Skeletal muscle tissue (tissue), 4 donors: ENCODE data around the gene TNS3. TPM values are rescaled to one million over a fixed set of nuclear protein-coding genes. Genes with fewer than 3 reads are reported as not detected.
A peak's percentile ranks its signal among the peaks of the same experiment; 100 is the strongest.
"Not testable (repeated sequence)": the region's sequence is repeated elsewhere in the genome, so short reads cannot be mapped to it uniquely, and the experiment has no call there.

Experiments used
- H3K27ac ChIP-seq: one replicate; pipeline ENCODE4 v1.7.0; 2013; ENCODE audit warnings: mild to moderate bottlenecking, low read depth, low read length, inconsistent platforms
- H3K27me3 ChIP-seq, 3 donors: one replicate each; pipeline ENCODE4 v1.7.0; 2013; ENCODE audit warnings: low read length in 3 of 3; ENCODE audit not compliant: control insufficient read depth in 3 of 3, insufficient read depth in 3 of 3
- H3K36me3 ChIP-seq, 3 donors: one replicate each; pipeline ENCODE4 v1.7.0; 2013; ENCODE audit warnings: low read length in 3 of 3; ENCODE audit not compliant: control insufficient read depth in 3 of 3, insufficient read depth in 3 of 3
- H3K4me1 ChIP-seq, 3 donors: one replicate each; pipeline ENCODE4 v1.7.0; 2013; ENCODE audit warnings: low read length in 3 of 3, mild to moderate bottlenecking in 3 of 3; ENCODE audit not compliant: control insufficient read depth in 3 of 3, insufficient read depth in 3 of 3
- H3K4me3 ChIP-seq, 3 donors: one replicate each; pipeline ENCODE4 v1.7.0; 2013; ENCODE audit warnings: low read length in 3 of 3
- H3K9ac ChIP-seq, 3 donors: one replicate each; pipeline ENCODE4 v1.7.0; 2013; ENCODE audit warnings: low read length in 3 of 3, mild to moderate bottlenecking in 3 of 3, moderate library complexity in 2 of 3, low read depth in 1 of 3
- H3K9me3 ChIP-seq, 3 donors: one replicate each; pipeline ENCODE4 v1.7.0; 2013; ENCODE audit warnings: low read length in 3 of 3; ENCODE audit not compliant: control insufficient read depth in 3 of 3
- total RNA-seq: library from RNA; depleted of rRNA; stranded (reverse); fragments of >200 nt; gene quantifications from one replicate; pipeline ENCODE4 v1.2.3, GENCODE V29; 2014
- donor health status: Osteomylitis.

The TNS3 gene
- total RNA-seq, 1 donor from 2014 or later = 33.4 TPM

- peaks cover 8 to 12% (median 10%) of the 10 kb centered on the region in 3 donors for H3K4me1 ChIP-seq
- no peak overlapping the region for H3K27ac ChIP-seq
- H3K9me3 ChIP-seq = no peaks in the 10 kb centered on the region
- no peaks in the 10 kb centered on the region for H3K27me3 ChIP-seq
- no peaks in the 10 kb centered on the region for H3K36me3 ChIP-seq
- no peak overlapping the region for H3K4me3 ChIP-seq
- no peak overlapping the region for H3K9ac ChIP-seq
These were observed 37.9 kb upstream of the TNS3 start for GRCh38 chr7:47619806-47620205.

- Histone ChIP-seq H3K9me3 (no peaks in the 10 kb centered on the region), H3K27ac (no peak overlapping the region), H3K9ac (no peak overlapping the region), H3K27me3 (no peaks in the 10 kb centered on the region), H3K4me1 (peaks cover 4 to 7% (median 5%) of the 10 kb centered on the region in 3 donors), H3K4me3 (no peak overlapping the region), H3K36me3 (no peaks in the 10 kb centered on the region)
These were observed 35.2 kb upstream of the TNS3 start for GRCh38 chr7:47617131-47617530.

DNA sequence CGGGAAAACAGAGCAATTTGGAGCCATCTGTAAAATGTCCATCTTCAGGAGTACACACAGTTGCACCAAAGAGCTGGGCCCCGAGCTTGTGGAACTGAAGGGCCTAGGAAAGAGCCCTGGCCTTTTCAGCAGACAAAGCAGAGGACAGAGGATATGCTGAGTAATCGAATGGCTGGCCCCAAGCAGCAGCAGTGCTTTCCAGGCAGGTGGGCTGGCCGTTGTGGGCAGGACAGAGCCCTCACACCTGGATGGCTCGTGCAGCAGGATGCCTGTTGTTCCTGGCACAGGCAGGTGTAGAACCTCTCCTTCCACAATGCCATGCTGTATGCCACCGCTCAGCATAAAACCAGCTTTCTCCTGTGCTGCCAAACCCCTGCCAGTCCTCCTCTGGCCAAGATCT lies 32.5 kb upstream of the TNS3 start:
- Histone ChIP-seq H3K4me1 (peaks cover 11 to 18% (median 15%) of the 10 kb centered on the region in 3 donors), H3K9me3 (no peaks in the 10 kb centered on the region), H3K9ac (no peak overlapping the region), H3K36me3 (no peaks in the 10 kb centered on the region), H3K27me3 (no peaks in the 10 kb centered on the region), H3K27ac (no peak overlapping the region), H3K4me3 (no peak overlapping the region)

DNA sequence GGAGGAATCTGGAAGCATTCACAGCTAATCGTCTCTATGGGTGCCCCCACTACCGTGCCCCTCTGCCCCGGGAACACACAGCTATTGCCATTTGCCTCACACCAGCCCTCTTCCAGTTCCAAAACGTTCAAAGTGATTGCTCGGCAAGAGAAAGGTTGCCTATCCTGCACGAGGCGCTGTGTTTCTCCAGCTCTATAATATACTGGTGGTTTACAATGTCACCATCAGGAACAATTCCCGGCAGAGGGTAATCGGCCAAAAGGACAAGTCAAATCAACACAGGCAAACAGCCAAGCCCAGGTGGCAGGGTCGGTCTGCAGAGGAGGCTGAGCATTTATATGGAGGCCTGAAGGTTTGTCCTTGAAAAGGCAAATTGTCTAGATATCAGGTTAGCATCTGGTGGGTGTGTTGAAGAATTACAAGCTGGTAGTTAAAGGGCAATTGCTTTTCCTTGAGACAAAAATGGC lies 29.2 kb upstream of the TNS3 start:
- peak overlapping the region in 1 of 3 donors; percentile 61 for H3K9ac ChIP-seq
- H3K4me1 ChIP-seq = peaks cover 11 to 18% (median 15%) of the 10 kb centered on the region in 3 donors
- H3K27me3 ChIP-seq = no peaks in the 10 kb centered on the region
- H3K36me3 ChIP-seq = no peaks in the 10 kb centered on the region
- H3K27ac ChIP-seq = no peak overlapping the region
- no peaks in the 10 kb centered on the region for H3K9me3 ChIP-seq
- H3K4me3 ChIP-seq = peak overlapping the region in 1 of 3 donors; percentile 8

- peak overlapping the region; percentile 8 to 61 (median 51) for H3K9ac ChIP-seq
- H3K4me3 ChIP-seq = peak overlapping the region in 1 of 3 donors; percentile 8
- H3K9me3 ChIP-seq = no peaks in the 10 kb centered on the region
- H3K27ac ChIP-seq = peak overlapping the region; percentile 62
- H3K27me3 ChIP-seq = no peaks in the 10 kb centered on the region
- no peaks in the 10 kb centered on the region for H3K36me3 ChIP-seq
- H3K4me1 ChIP-seq = peaks cover 11 to 18% (median 15%) of the 10 kb centered on the region in 3 donors
These were observed 28.7 kb upstream of the TNS3 start for GRCh38 chr7:47610506-47611044.

DNA sequence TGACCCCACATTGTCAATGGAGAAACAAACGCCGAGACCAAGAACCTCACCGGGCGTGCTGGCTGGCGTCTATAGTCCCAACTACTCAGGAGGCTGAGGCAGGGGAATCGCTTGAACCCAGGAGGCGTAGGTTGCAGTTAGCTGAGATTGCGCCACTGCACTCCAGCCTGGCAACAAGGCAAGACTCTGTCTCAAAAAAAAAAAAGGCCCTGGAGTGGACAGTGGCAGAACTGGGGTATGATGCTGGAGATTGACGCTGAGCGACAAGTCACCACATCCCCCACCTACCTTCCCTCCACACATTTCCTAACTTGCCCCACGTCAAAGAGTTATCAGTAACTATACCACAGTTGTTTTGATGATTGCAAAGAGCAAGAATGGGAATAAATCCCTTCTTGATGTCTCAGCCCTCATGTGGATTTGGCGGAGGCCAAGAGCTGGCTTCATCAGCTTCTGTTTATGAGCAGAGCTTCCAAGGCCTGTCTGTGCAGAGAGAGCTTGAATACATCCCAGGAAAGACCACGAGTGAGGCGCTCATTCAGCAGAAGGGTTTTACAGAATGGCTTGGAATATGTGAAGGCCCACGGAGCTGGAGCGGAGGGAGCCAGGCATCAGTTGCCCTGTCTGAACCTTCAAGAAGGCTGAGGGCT lies 28.0 kb upstream of the TNS3 start:
- Histone ChIP-seq H3K27me3 (no peaks in the 10 kb centered on the region), H3K9ac (peak overlapping the region in 1 of 3 donors; percentile 8), H3K4me1 (peaks cover 15 to 23% (median 15%) of the 10 kb centered on the region in 3 donors), H3K27ac (peak overlapping the region; percentile 62), H3K4me3 (no peak overlapping the region), H3K36me3 (no peaks in the 10 kb centered on the region), H3K9me3 (no peaks in the 10 kb centered on the region)

- not testable (repeated sequence) for H3K27me3 ChIP-seq, H3K9ac ChIP-seq, H3K36me3 ChIP-seq, H3K27ac ChIP-seq, H3K4me3 ChIP-seq, H3K9me3 ChIP-seq
- peaks cover 19 to 29% (median 22%) of the 10 kb centered on the region in 3 donors for H3K4me1 ChIP-seq
These were observed 24.7 kb upstream of the TNS3 start for GRCh38 chr7:47606593-47607046.

GRCh38 chr7:47605816-47606575 lies 24.1 kb upstream of the TNS3 start:
- Histone ChIP-seq H3K9me3 (no peaks in the 10 kb centered on the region), H3K36me3 (no peaks in the 10 kb centered on the region), H3K27ac (no peak overlapping the region), H3K4me1 (peaks cover 17 to 31% (median 21%) of the 10 kb centered on the region in 3 donors), H3K4me3 (no peak overlapping the region), H3K27me3 (no peaks in the 10 kb centered on the region), H3K9ac (no peak overlapping the region)

GRCh38 chr7:47604496-47604890 lies 22.6 kb upstream of the TNS3 start:
- Histone ChIP-seq H3K9me3 (no peaks in the 10 kb centered on the region), H3K27ac (no peak overlapping the region)

More at GRCh38 chr7:47604496-47604890, 22.6 kb upstream of the TNS3 start:
- Histone ChIP-seq H3K4me3 (peak overlapping the region in 1 of 3 donors; percentile 23), H3K9ac (no peak overlapping the region), H3K27me3 (no peaks in the 10 kb centered on the region), H3K4me1 (peaks cover 12 to 26% (median 13%) of the 10 kb centered on the region in 3 donors), H3K36me3 (no peaks in the 10 kb centered on the region)
